Measurements from ENCODE around the gene PTPN2. TPM values are rescaled to one million over a fixed set of nuclear protein-coding genes. Genes with fewer than 3 reads are reported as not detected.
A peak's percentile ranks its signal among the peaks of the same experiment; 100 is the strongest.

PTPN2 gene
- total RNA-seq, result 10 to 100 TPM; 13.1 to 41.7 (median 30.4) TPM
- polyA plus RNA-seq, result 10 to 100 TPM; 20.9 to 60.4 (median 36.4) TPM
- long read RNA-seq, donor 1, partial matches to known transcripts, result 0 of 15 reads
- long read RNA-seq, donor 1, other reads (novel, unspliced or antisense), result 6 of 15 reads
- long read RNA-seq, donor 2, partial matches to known transcripts, result 5 of 10 reads
- long read RNA-seq, donor 2, other reads (novel, unspliced or antisense), result 0 of 10 reads
- long read RNA-seq, donor 3, partial matches to known transcripts, result 0 of 4 reads
- long read RNA-seq, donor 3, other reads (novel, unspliced or antisense), result 0 of 4 reads
- long read RNA-seq, donor 4, transcript PTPN2-201 (9 exons, 3,467 nt), result minor isoform, 6 of 32 reads
- long read RNA-seq, donor 4, transcript PTPN2-202 (10 exons, 1,706 nt), result major isoform, 15 of 32 reads
- long read RNA-seq, donor 4, partial matches to known transcripts, result 2 of 32 reads
- long read RNA-seq, donor 4, other reads (novel, unspliced or antisense), result 8 of 32 reads
- long read RNA-seq, donor 5, transcript PTPN2-201 (9 exons, 3,467 nt), result minor isoform, 5 of 23 reads
- long read RNA-seq, donor 5, transcript PTPN2-202 (10 exons, 1,706 nt), result major isoform, 13 of 23 reads
- long read RNA-seq, donor 5, partial matches to known transcripts, result 1 of 23 reads
- long read RNA-seq, donor 5, other reads (novel, unspliced or antisense), result 4 of 23 reads
- long read RNA-seq, donor 6, partial matches to known transcripts, result 2 of 11 reads
- long read RNA-seq, donor 6, other reads (novel, unspliced or antisense), result 2 of 11 reads
- long read RNA-seq, donor 7, partial matches to known transcripts, result 0 of 4 reads
- long read RNA-seq, donor 7, other reads (novel, unspliced or antisense), result 0 of 4 reads
- long read RNA-seq, donor 8, transcript PTPN2-201 (9 exons, 3,467 nt), result major isoform, 5 of 9 reads
- long read RNA-seq, donor 8, partial matches to known transcripts, result 0 of 9 reads
- long read RNA-seq, donor 8, other reads (novel, unspliced or antisense), result 0 of 9 reads
- long read RNA-seq, donor 9, transcript PTPN2-201 (9 exons, 3,467 nt), result major isoform, 5 of 8 reads
- long read RNA-seq, donor 9, partial matches to known transcripts, result 0 of 8 reads
- long read RNA-seq, donor 9, other reads (novel, unspliced or antisense), result 0 of 8 reads
- long read RNA-seq, donor 10, partial matches to known transcripts, result 0 of 3 reads
- long read RNA-seq, donor 10, other reads (novel, unspliced or antisense), result 0 of 3 reads

- Histone ChIP-seq H3K4me3 (peak within 1 kb of the TSS; percentile 49 to 93 (median 68)), H3K9me3 (replicated peaks in 1 of 3) (no peaks in the 10 kb centered on the region), H3K27ac (peak within 1 kb of the TSS; percentile 97 to 100 (median 100)), H3K4me1 (replicated peaks in 1 of 2) (peaks cover 5 to 37% of the 10 kb centered on the region in 2 donors), H3K27me3 (no peaks in the 10 kb centered on the region), H3K36me3 (replicated peaks in 1 of 2) (no peaks in the 10 kb centered on the region)
- intact Hi-C loops (cut with DNase I), result no loop called here
- TF ChIP-seq, protein P1, sequence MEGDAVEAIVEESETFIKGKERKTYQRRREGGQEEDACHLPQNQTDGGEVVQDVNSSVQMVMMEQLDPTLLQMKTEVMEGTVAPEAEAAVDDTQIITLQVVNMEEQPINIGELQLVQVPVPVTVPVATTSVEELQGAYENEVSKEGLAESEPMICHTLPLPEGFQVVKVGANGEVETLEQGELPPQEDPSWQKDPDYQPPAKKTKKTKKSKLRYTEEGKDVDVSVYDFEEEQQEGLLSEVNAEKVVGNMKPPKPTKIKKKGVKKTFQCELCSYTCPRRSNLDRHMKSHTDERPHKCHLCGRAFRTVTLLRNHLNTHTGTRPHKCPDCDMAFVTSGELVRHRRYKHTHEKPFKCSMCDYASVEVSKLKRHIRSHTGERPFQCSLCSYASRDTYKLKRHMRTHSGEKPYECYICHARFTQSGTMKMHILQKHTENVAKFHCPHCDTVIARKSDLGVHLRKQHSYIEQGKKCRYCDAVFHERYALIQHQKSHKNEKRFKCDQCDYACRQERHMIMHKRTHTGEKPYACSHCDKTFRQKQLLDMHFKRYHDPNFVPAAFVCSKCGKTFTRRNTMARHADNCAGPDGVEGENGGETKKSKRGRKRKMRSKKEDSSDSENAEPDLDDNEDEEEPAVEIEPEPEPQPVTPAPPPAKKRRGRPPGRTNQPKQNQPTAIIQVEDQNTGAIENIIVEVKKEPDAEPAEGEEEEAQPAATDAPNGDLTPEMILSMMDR (IDR thresholded peaks at IDR 0.05), result peak in 1 of 6 experiments; percentile 7
- peak; percentile 94 to 96 for TF ChIP-seq POLR2A (IDR thresholded peaks at IDR 0.05)
- 0 to 1% (median 1%) methylated on average over 18 to 97 of the region's 97 CpGs for WGBS, 4 donors
- peak; percentile 94 to 97 (median 95) for DNase-seq
Measured at GRCh38 chr18:12883684-12884405, at the start of gene PTPN2. Gene PTPN2, minus strand, starts transcription at chr18:12884237. Its CDS starts 96 bp downstream, at chr18:12884141.

GRCh38 chr18:12933327-12933726, 49.3 kb upstream of the PTPN2 start:
- intact Hi-C loops (cut with DNase I), result loop anchor here (5.0 kb wide), 2 partner anchors 191 to 206 kb away; no protein-coding TSS in a partner anchor

GRCh38 chr18:12930908-12931307, 46.9 kb upstream of the PTPN2 start:
- intact Hi-C loops (cut with DNase I), result loop anchor here (5.0 kb wide), 2 partner anchors 189 to 204 kb away; no protein-coding TSS in a partner anchor
- no peak for TF ChIP-seq POLR2A (IDR thresholded peaks at IDR 0.05)
- TF ChIP-seq, protein P1 (IDR thresholded peaks at IDR 0.05), result no peak
- WGBS, 4 donors, result 81 to 89% (median 86%) methylated on average over 3 of the region's 3 CpGs
- no peak overlapping the region for H3K4me3 ChIP-seq
- H3K27ac ChIP-seq, result no peak overlapping the region
- H3K9me3 ChIP-seq (replicated peaks in 1 of 3), result no peaks in the 10 kb centered on the region
- no peaks in the 10 kb centered on the region for H3K27me3 ChIP-seq
- H3K4me1 ChIP-seq (replicated peaks in 1 of 2), result no peaks in the 10 kb centered on the region
- no peaks in the 10 kb centered on the region for H3K36me3 ChIP-seq (replicated peaks in 1 of 2)
- no peak for DNase-seq

More at GRCh38 chr18:12933327-12933726, 49.3 kb upstream of the PTPN2 start:
- no peak for DNase-seq
- no peak overlapping the region for H3K27ac ChIP-seq
- no peaks in the 10 kb centered on the region for H3K36me3 ChIP-seq (replicated peaks in 1 of 2)
- H3K27me3 ChIP-seq, result no peaks in the 10 kb centered on the region
- no peak overlapping the region for H3K4me3 ChIP-seq
- H3K9me3 ChIP-seq (replicated peaks in 1 of 3), result no peaks in the 10 kb centered on the region
- no peaks in the 10 kb centered on the region for H3K4me1 ChIP-seq (replicated peaks in 1 of 2)
- TF ChIP-seq POLR2A (IDR thresholded peaks at IDR 0.05), result no peak

DNA sequence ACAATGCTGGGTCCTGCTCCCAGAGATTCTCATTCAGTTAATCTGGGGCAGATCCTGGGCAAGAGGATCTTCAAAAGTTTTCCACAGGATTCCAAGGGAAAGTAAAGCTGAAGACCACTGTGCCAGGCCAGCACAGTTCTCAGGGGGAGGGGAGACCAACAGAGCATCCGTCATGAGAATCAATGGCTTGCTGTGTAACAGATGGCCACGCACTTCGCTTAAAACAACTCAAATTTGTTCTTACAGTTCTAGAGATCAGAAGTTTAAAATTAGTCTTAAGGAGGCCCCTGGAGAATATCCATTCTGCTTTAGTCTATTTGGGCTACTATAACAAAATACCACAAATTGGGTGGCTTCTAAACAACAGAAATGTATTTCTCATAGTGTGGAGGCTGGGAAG, 46.3 kb upstream of the PTPN2 start:
- TF ChIP-seq POLR2A (IDR thresholded peaks at IDR 0.05), result no peak
- TF ChIP-seq, protein P1 (IDR thresholded peaks at IDR 0.05), result no peak
- no peak overlapping the region for H3K4me3 ChIP-seq
- DNase-seq, result no peak
- 84 to 94% (median 87%) methylated on average over 3 of the region's 3 CpGs for WGBS, 4 donors
- no peaks in the 10 kb centered on the region for H3K4me1 ChIP-seq (replicated peaks in 1 of 2)
- no peaks in the 10 kb centered on the region for H3K27me3 ChIP-seq
- no peak overlapping the region for H3K27ac ChIP-seq
- H3K9me3 ChIP-seq (replicated peaks in 1 of 3), result no peaks in the 10 kb centered on the region
- H3K36me3 ChIP-seq (replicated peaks in 1 of 2), result no peaks in the 10 kb centered on the region
- intact Hi-C loops (cut with DNase I), result loop anchor here (5.0 kb wide), 2 partner anchors 188 to 203 kb away; no protein-coding TSS in a partner anchor
